ENCODE results near the gene COL4A1.
A peak's percentile ranks its signal among the peaks of the same experiment; 100 is the strongest.

COL4A1 gene

GRCh38 chr13:110224519-110224918 is 82.4 kb downstream of the COL4A1 start:
- TF ChIP-seq, protein P1, sequence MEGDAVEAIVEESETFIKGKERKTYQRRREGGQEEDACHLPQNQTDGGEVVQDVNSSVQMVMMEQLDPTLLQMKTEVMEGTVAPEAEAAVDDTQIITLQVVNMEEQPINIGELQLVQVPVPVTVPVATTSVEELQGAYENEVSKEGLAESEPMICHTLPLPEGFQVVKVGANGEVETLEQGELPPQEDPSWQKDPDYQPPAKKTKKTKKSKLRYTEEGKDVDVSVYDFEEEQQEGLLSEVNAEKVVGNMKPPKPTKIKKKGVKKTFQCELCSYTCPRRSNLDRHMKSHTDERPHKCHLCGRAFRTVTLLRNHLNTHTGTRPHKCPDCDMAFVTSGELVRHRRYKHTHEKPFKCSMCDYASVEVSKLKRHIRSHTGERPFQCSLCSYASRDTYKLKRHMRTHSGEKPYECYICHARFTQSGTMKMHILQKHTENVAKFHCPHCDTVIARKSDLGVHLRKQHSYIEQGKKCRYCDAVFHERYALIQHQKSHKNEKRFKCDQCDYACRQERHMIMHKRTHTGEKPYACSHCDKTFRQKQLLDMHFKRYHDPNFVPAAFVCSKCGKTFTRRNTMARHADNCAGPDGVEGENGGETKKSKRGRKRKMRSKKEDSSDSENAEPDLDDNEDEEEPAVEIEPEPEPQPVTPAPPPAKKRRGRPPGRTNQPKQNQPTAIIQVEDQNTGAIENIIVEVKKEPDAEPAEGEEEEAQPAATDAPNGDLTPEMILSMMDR (IDR thresholded peaks at IDR 0.05; ENCODE audit: insufficient read depth, low read depth, low read length, missing control alignments) = no peak
- H3K4me3 ChIP-seq (ENCODE audit: low read length) = no peak overlapping the region
- no peak for DNase-seq (ENCODE audit: low read depth)

DNA sequence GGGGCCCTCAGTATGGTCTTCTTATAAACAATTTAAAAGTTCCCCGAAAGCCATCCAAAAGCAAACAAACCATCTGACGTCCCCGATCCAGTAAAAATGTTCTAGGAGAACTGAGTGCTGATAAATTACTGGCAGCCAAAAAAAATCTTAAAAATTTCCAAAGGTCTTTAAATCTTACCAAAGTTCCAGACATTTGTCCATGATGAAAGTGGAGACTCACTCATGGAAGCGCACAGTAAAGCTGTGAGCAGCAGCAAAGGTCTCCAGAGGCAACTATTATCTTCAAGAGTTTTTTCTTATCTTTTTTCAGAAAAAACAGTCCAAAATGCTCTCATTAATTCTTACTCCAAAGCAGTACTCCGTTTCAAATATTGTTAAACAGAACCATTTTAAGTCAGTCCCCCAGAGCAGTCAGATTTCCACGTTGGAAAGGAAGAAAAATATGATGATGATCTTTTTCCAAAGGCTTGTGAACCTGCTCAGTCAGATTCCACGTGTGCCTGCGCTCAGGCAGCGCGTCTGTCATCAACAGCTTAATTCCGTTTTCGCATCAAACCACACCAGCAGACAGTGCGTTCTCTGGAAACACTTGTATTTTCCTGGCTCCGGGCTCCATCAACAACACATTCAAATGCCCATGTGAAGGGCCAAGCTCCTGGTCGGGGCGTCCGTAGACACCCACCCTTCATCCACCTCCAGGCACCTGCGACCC is 85.4 kb downstream of the COL4A1 start:
- peak overlapping the region; percentile 32 for H3K4me3 ChIP-seq (ENCODE audit: low read length)
- TF ChIP-seq, protein P1 (IDR thresholded peaks at IDR 0.05; ENCODE audit: insufficient read depth, low read depth, low read length, missing control alignments) = no peak
- DNase-seq (ENCODE audit: low read depth) = peak; percentile 77

- no peak for DNase-seq (ENCODE audit: low read depth)
- H3K4me3 ChIP-seq (ENCODE audit: low read length) = no peak overlapping the region
- TF ChIP-seq, protein P1 (IDR thresholded peaks at IDR 0.05; ENCODE audit: insufficient read depth, low read depth, low read length, missing control alignments) = no peak
Measured at GRCh38 chr13:110220471-110220870, 86.5 kb downstream of the COL4A1 start.

- TF ChIP-seq, protein P1 (IDR thresholded peaks at IDR 0.05; ENCODE audit: insufficient read depth, low read depth, low read length, missing control alignments) = no peak
- no peak for DNase-seq (ENCODE audit: low read depth)
Measured at GRCh38 chr13:110218581-110219201, 88.3 kb downstream of the COL4A1 start.

DNA sequence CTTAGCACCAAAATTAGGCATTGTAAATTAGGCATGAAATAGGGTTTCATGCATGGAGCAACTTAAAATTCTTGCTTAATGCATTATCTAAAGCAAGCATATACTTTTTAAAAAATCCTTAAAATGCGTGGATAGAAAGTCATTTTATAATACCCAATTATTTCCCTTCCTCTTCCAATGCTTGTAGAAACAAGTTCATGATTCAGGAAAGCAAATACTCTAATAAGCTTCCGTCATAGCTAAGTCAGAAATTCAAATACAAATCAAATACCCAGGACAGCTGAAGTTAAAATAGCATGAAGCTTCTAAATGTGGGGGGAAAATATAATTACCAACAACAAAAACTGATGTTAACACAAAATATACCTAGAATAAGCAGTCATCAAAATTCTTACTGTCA is 89.1 kb downstream of the COL4A1 start:
- peak; percentile 51 for DNase-seq (ENCODE audit: low read depth)
- TF ChIP-seq, protein P1 (IDR thresholded peaks at IDR 0.05; ENCODE audit: insufficient read depth, low read depth, low read length, missing control alignments) = no peak

More at GRCh38 chr13:110218581-110219201, 88.3 kb downstream of the COL4A1 start:
- no peak overlapping the region for H3K4me3 ChIP-seq (ENCODE audit: low read length)

DNA sequence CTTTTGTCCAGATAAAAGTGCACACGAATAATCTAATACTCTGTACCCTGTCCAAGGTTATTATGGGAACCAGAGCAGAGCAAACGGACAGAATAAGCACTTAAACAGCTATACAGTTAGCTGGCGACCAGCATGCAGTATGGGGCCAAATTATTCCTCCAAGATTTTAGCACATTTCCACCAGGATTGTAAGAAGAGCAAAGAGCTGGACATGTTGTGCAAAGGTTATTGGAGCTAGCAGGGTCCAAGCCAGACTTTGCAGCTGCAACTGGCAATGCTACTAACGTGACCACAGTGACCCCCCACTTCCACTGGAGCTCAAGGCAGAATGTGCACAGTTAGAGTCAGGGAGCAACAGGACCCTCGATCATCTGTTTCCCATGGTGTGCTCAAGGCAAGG is 89.9 kb downstream of the COL4A1 start:
- TF ChIP-seq, protein P1 (IDR thresholded peaks at IDR 0.05; ENCODE audit: insufficient read depth, low read depth, low read length, missing control alignments) = no peak
- DNase-seq (ENCODE audit: low read depth) = no peak
- no peak overlapping the region for H3K4me3 ChIP-seq (ENCODE audit: low read length)

More for the DNA sequence above, 89.1 kb downstream of the COL4A1 start:
- no peak overlapping the region for H3K4me3 ChIP-seq (ENCODE audit: low read length)

All from epithelial cell of esophagus (primary cell).